ENCODE results near the gene NRG3. TPM values are rescaled to one million over a fixed set of nuclear protein-coding genes. Genes with fewer than 3 reads are reported as not detected.

NRG3 gene
- total and polyA plus RNA-seq, 5 experiments from 2014 or later = not detected

DNA sequence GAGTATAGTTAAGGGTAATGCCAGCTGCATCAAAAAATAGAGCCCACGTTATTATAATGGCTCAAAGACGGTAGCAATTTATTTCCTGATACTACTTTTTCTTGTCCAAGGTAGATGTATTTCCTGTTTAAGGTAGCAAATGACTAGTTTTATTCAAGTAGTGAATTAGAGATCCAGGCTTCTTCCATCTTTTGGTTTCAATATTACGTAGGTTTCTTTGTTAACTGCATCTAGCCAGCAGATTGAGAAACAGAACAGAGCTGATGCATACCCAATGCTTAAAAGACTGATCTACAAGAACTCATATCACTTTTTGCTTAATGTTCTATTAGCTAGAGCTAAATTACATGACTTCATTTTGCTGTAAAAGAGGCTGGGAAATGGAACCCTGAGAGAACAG is 992.1 kb downstream of the NRG3 start:
- POLR2A ChIA-PET = no interaction called here
- no peak for DNase-seq
- Mint-ChIP-seq H3K27ac (no peak overlapping the region), H3K9me3 (peaks cover 0 to 18% (median 3%) of the 10 kb centered on the region in 9 donors), H3K36me3 (no peaks in the 10 kb centered on the region), H3K27me3 (no peaks in the 10 kb centered on the region), H3K4me1 (no peaks in the 10 kb centered on the region), H3K4me3 (no peak overlapping the region)
- no peak for ATAC-seq

DNA sequence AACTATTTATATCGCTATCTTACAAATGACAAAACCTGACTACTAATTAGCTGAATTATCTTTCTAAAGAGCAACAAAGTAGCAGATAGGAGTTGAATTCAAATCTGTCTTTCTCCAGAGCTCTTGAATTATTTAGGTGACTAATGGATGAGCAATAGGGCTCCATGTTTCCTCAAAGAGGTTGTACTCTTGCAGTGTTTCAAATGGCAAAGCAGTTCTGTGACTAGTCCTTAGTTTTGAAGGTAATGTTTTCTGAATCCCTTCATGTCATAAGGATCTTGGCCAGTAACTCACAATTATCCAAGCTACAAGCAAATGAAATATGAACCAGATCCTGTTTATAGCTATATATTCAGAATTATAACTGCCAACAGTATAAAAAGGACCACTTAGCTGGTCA is 999.7 kb downstream of the NRG3 start:
- no peaks in the 10 kb centered on the region for H3K36me3 Mint-ChIP-seq
- H3K9me3 Mint-ChIP-seq = peaks cover 0 to 10% (median 1%) of the 10 kb centered on the region in 9 donors
- no peaks in the 10 kb centered on the region for H3K4me1 Mint-ChIP-seq
- POLR2A ChIA-PET = no interaction called here
- no peak overlapping the region for H3K27ac Mint-ChIP-seq
- no peak overlapping the region for H3K4me3 Mint-ChIP-seq
- DNase-seq = no peak
- no peak for ATAC-seq
- H3K27me3 Mint-ChIP-seq = no peaks in the 10 kb centered on the region

DNA sequence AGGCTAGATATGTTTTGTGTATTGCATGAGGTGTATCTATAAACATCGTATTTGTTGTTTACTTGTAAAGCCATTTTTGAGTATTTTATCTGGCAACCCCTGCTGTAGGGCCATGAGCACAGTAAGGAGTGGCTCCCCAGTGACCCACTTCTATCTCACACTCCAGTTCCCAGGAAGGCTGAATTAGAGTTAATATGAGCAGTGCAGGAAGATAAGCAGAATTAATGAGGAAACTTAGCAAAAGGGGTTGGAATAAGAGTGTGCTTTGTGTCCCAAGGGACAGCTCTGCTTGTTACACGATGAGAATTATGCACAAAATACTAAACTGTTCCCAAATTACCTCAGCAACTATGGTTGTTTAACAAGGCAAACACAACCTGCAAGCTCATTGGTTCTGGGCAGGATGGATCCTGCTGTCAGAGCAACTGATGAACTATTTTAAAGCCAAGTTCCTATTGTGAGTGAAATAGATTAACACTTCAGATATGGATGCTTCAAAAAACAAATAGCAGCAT is 1005.8 kb downstream of the NRG3 start:
- ATAC-seq (no peak), DNase-seq (no peak)
- POLR2A ChIA-PET = no interaction called here
- H3K4me3 Mint-ChIP-seq = no peak overlapping the region
- no peaks in the 10 kb centered on the region for H3K4me1 Mint-ChIP-seq
- H3K27me3 Mint-ChIP-seq = no peaks in the 10 kb centered on the region
- peaks cover 0 to 13% (median 7%) of the 10 kb centered on the region in 9 donors for H3K9me3 Mint-ChIP-seq
- no peak overlapping the region for H3K27ac Mint-ChIP-seq
- no peaks in the 10 kb centered on the region for H3K36me3 Mint-ChIP-seq

DNA sequence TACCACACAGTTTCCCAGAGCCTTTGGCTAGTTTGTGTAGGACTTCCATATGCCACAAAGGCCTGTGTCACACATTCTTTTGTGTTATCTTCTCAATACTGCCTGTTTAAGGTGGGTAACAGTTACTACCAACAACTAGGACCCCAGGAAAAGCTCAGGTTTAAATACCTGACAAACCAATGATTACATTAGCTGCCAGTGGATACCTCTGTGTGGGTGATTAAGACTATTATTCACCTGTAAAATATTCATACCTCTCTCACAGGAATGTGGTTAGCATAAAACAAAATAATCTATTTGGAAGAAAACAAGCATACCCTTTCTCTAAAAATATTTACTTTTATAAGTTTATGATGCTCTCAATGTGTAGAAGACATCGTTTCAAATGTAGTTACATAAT is 1007.7 kb downstream of the NRG3 start:
- Mint-ChIP-seq H3K4me1 (no peaks in the 10 kb centered on the region), H3K36me3 (no peaks in the 10 kb centered on the region), H3K27ac (no peak overlapping the region), H3K4me3 (no peak overlapping the region), H3K27me3 (no peaks in the 10 kb centered on the region), H3K9me3 (peaks cover 0 to 10% (median 6%) of the 10 kb centered on the region in 9 donors)
- DNase-seq = no peak
- no peak for ATAC-seq
- POLR2A ChIA-PET = no interaction called here

DNA sequence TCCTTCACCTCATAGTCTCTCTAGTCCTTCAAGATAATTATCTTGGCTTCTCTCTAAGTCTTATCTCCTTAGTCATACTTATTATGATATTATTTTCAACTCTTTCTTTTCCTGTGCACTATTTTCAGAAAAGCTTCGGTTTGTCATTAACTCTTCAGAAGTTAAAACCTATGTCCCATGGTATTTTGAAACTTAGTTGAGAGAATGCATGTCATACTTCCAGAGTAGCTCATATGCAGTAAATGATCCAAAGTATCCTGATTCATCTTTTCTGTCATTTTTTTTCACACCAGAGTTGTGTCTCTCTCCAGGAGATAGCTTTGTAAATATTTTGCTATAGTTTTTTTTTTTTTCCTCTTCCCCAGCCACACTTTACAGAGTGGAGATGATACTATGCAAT is 1008.6 kb downstream of the NRG3 start:
- H3K36me3 Mint-ChIP-seq = no peaks in the 10 kb centered on the region
- POLR2A ChIA-PET = no interaction called here
- H3K9me3 Mint-ChIP-seq = peaks cover 0 to 15% (median 7%) of the 10 kb centered on the region in 9 donors
- H3K27me3 Mint-ChIP-seq = peaks cover 0 to 1% (median 0%) of the 10 kb centered on the region in 5 donors
- DNase-seq (no peak), ATAC-seq (no peak)
- no peaks in the 10 kb centered on the region for H3K4me1 Mint-ChIP-seq
- H3K27ac Mint-ChIP-seq = no peak overlapping the region
- no peak overlapping the region for H3K4me3 Mint-ChIP-seq

DNA sequence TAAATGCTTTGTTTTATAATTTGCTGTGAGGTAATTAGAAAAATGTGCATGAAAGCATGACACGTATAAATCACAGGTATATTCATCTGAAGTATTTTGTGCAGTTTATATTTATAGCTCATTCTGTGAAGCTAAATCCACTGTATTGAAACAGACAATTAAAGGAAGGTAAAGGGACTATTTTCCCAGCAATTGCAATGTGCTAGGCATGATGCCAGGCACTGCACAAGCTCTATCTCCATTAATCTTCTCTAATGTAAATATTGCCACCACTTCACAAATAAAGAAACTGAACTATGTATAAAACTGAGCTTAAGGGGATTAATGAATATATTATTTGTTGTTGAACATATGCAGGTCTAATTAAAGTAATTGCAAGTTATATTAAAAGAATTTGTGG is 1012.5 kb downstream of the NRG3 start:
- no peak overlapping the region for H3K4me3 Mint-ChIP-seq
- POLR2A ChIA-PET = no interaction called here
- peaks cover 0 to 12% (median 5%) of the 10 kb centered on the region in 9 donors for H3K9me3 Mint-ChIP-seq

DNA sequence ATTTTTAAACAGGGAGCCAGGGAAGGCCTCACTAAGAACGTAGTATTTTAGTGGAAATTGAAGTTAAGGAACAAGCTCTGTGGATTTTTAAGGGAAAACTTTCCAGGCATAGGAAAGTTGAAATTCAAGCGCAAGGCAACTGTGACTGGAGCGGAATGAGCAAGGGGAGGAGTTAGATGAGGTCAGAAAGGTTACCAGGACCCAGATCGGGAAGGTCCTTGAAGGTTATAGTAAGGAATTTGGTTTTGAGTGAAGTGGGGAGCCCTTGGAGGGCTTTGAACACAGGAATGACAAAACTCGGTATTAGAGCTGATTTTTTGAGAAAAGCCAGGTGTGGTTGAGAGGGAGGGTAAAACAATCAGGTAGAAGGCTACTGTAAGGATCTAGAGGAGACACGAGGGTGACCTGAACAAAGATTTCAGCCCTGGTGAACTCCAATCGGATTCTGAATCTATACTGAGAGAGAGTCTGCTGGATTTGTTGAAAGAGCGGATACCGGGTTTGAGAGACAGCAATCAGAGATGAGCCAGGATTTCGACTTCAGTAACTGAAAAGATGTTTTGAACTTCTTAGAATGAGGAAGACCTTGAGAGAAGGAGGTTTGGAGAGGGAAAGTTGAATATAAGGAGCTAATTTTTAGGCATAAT is 1013.9 kb downstream of the NRG3 start:
- H3K27ac Mint-ChIP-seq = no peak overlapping the region
- peaks cover 0 to 12% (median 4%) of the 10 kb centered on the region in 9 donors for H3K9me3 Mint-ChIP-seq
- POLR2A ChIA-PET = no interaction called here
- peaks cover 0 to 1% (median 0%) of the 10 kb centered on the region in 5 donors for H3K27me3 Mint-ChIP-seq
- no peaks in the 10 kb centered on the region for H3K36me3 Mint-ChIP-seq
- ATAC-seq (no peak), DNase-seq (no peak)
- H3K4me3 Mint-ChIP-seq = no peak overlapping the region
- H3K4me1 Mint-ChIP-seq = no peaks in the 10 kb centered on the region

More for the DNA sequence above, 1012.5 kb downstream of the NRG3 start:
- Mint-ChIP-seq H3K36me3 (no peaks in the 10 kb centered on the region), H3K4me1 (no peaks in the 10 kb centered on the region), H3K27ac (no peak overlapping the region), H3K27me3 (peaks cover 0 to 1% (median 0%) of the 10 kb centered on the region in 5 donors)
- ATAC-seq (no peak), DNase-seq (no peak)

DNA sequence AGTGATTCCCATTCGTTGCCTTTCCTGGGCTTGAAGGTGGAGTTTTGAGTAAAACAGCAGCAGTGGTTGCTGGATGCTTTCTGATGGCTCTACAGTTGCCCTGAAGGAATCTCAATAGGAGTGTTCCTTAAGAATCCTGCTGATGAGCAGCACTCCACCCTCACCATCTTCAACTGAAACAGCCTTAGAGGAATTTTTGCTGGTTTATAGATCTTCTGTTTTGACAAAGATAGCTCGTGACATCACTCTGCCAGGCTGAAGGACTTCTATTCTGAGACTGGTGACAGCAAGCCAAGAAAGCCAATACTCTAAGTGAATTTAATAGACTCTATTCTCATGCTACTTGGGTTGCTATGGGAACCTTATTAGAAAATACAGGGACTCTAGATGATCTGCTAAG is 1014.7 kb downstream of the NRG3 start:
- Mint-ChIP-seq H3K36me3 (no peaks in the 10 kb centered on the region), H3K9me3 (peaks cover 0 to 16% (median 4%) of the 10 kb centered on the region in 9 donors), H3K27me3 (peaks cover 0 to 1% (median 0%) of the 10 kb centered on the region in 5 donors), H3K4me3 (no peak overlapping the region), H3K4me1 (no peaks in the 10 kb centered on the region), H3K27ac (no peak overlapping the region)
- ATAC-seq = no peak
- no peak for DNase-seq
- POLR2A ChIA-PET = no interaction called here

DNA sequence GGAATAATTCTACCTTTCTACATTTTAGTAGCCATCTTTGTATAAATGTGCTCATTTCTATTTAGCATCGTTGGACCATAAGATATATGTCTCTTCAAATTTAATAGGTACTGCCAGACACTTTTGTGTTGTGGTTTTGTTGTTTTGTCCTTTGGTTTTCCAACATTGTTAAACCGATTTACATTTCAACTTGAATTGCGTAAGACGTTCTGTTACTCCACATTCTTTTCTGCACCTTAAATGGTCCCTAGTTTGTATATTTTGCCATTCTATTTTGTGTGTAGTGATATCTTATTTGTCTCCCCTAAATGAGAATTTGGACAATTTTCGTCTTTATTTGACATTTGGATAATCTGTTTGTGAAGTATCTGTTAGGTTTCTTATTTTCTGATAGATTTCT is 1015.6 kb downstream of the NRG3 start:
- peaks cover 0 to 1% (median 0%) of the 10 kb centered on the region in 5 donors for H3K27me3 Mint-ChIP-seq
- no peaks in the 10 kb centered on the region for H3K4me1 Mint-ChIP-seq
- DNase-seq = no peak
- H3K4me3 Mint-ChIP-seq = no peak overlapping the region
- ATAC-seq = no peak
- no peak overlapping the region for H3K27ac Mint-ChIP-seq
- peaks cover 0 to 21% (median 7%) of the 10 kb centered on the region in 9 donors for H3K9me3 Mint-ChIP-seq
- no peaks in the 10 kb centered on the region for H3K36me3 Mint-ChIP-seq
- POLR2A ChIA-PET = no interaction called here

DNA sequence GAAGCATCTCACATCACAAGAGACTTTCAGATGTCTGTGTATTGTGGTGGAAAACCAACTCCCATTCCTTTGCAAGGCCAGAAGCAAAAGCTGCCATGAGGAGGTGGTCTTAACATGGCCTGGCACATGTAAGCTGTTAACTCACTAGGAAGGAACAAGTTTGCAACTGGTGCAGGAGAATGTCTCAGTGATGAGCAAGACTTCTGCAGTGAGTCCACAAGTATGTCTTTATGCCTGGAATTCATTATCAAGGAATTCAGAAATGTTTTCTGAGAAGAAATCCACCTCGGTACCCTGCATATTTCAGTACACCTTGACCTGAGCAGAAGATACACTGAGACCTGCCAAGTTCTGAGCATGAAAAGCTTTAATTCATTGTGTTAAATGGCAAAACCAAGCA is 1033.1 kb downstream of the NRG3 start:
- ATAC-seq (no peak), DNase-seq (no peak)
- no peak overlapping the region for H3K27ac Mint-ChIP-seq
- POLR2A ChIA-PET = no interaction called here
- peaks cover 0 to 19% (median 0%) of the 10 kb centered on the region in 9 donors for H3K9me3 Mint-ChIP-seq
- H3K36me3 Mint-ChIP-seq = no peaks in the 10 kb centered on the region
- no peaks in the 10 kb centered on the region for H3K27me3 Mint-ChIP-seq
- H3K4me1 Mint-ChIP-seq = no peaks in the 10 kb centered on the region
- H3K4me3 Mint-ChIP-seq = no peak overlapping the region

DNA sequence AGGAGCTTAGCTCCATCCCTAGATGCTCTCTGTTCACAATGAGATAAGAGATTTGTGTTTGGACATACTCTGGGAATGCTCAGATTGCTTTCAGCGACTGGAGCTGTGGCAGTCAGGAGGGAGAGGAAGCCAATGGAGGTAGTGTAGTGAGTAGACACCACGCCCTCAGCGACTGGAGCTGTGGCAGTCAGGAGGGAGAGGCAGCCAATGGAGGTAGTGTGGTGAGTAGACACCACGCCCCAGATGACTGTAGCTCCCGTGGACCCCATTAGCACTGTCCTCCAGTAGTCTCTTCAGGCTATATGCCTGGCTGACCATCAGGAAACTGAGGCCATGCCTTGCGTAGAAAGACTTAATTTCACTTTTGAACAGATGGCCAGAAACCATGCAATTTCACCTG is 1033.8 kb downstream of the NRG3 start:
- H3K36me3 Mint-ChIP-seq = no peaks in the 10 kb centered on the region
- DNase-seq (no peak), ATAC-seq (no peak)
- H3K27me3 Mint-ChIP-seq = no peaks in the 10 kb centered on the region
- H3K4me3 Mint-ChIP-seq = no peak overlapping the region
- H3K27ac Mint-ChIP-seq = no peak overlapping the region
- POLR2A ChIA-PET = no interaction called here
- H3K4me1 Mint-ChIP-seq = no peaks in the 10 kb centered on the region
- H3K9me3 Mint-ChIP-seq = peaks cover 0 to 26% (median under 1%) of the 10 kb centered on the region in 9 donors

DNA sequence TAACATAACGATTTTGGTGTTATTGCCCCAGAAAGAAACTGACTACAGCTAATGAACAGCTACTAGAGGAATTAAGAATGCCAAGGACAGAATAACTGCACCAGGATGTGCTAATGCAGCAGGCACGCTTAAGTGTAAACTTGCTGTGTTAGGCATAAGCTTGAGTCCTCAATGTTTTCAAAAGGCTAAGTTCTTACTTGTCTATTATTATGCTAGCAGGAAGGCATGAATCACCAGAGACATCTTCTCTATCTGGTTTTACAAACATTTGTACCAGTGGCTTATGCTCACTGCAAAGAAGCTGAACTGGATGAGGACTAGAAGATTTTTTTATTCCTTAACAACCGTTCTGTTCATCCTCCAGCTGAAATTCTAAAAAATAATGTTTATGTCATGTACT is 1035.3 kb downstream of the NRG3 start:
- H3K4me3 Mint-ChIP-seq = no peak overlapping the region
- no peaks in the 10 kb centered on the region for H3K4me1 Mint-ChIP-seq
- POLR2A ChIA-PET = no interaction called here
- no peaks in the 10 kb centered on the region for H3K36me3 Mint-ChIP-seq
- no peaks in the 10 kb centered on the region for H3K27me3 Mint-ChIP-seq
- peaks cover 0 to 20% (median 2%) of the 10 kb centered on the region in 9 donors for H3K9me3 Mint-ChIP-seq
- DNase-seq (no peak), ATAC-seq (no peak)
- H3K27ac Mint-ChIP-seq = no peak overlapping the region

DNA sequence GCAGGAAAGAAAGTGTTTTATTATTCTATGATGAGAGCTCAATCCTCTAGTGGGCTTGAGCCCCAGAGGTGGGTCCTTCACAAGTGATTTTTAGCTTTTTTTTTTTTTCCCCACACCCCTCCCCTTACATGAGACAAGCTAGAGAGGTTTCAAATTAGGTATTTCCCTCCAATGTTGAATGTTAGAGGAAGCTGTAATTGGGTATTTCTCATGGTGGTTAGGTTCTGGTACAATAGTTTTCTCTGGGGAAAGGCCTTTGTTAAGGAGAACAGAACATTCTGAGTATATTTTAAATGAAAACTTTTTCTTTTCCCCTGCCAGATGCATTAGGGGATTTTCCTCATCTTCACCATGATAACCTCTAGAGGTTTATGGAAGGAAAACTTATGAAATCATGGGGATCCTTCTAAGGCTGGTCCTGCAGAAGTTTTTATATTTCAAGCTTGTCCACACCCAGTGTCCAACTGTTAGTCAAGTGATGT is 1039.7 kb downstream of the NRG3 start:
- POLR2A ChIA-PET = no interaction called here
- Mint-ChIP-seq H3K9me3 (peaks cover 0 to 13% (median 4%) of the 10 kb centered on the region in 9 donors), H3K4me3 (no peak overlapping the region)

DNA sequence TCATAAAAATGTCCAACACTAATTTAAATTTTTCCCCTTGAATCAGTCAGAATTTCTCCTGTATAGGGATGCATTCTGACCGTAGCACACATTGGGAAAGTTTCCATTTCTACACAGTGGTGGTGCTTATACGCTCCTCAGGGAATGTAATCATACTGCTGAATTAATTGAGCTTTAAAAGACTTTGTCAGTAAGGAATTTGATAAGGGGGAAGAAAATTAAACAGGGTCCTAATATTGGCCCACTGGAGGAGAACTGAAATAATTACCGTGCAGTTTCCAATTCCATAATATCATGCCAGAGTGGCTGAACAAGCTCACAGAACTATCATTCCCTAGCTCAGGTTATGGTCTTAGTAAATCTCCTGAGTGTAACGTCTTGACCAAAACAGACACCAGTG is 1041.9 kb downstream of the NRG3 start:
- DNase-seq (no peak), ATAC-seq (no peak)
- Mint-ChIP-seq H3K9me3 (peaks cover 0 to 16% (median 5%) of the 10 kb centered on the region in 9 donors), H3K27me3 (no peaks in the 10 kb centered on the region), H3K4me3 (no peak overlapping the region), H3K4me1 (no peaks in the 10 kb centered on the region), H3K27ac (no peak overlapping the region), H3K36me3 (no peaks in the 10 kb centered on the region)
- POLR2A ChIA-PET = no interaction called here

More for the DNA sequence above, 1039.7 kb downstream of the NRG3 start:
- H3K27ac Mint-ChIP-seq = no peak overlapping the region
- no peaks in the 10 kb centered on the region for H3K4me1 Mint-ChIP-seq
- H3K36me3 Mint-ChIP-seq = no peaks in the 10 kb centered on the region
- DNase-seq (no peak), ATAC-seq (no peak)
- no peaks in the 10 kb centered on the region for H3K27me3 Mint-ChIP-seq

Measured in naive thymus-derived CD8-positive, alpha-beta T cell (primary cell).